HG02610 (cell line): Measurements from ENCODE around the gene CREB3.
A peak's percentile ranks its signal among the peaks of the same experiment; 100 is the strongest.

Experiments used
- ATAC-seq: cut with Tn5 transposase; IDR thresholded peaks from one replicate; pipeline ENCODE4 v1.9.1; 2021; ENCODE audit warnings: mild to moderate bottlenecking, moderate library complexity; ENCODE audit not compliant: unreplicated experiment

Gene CREB3, protein sequence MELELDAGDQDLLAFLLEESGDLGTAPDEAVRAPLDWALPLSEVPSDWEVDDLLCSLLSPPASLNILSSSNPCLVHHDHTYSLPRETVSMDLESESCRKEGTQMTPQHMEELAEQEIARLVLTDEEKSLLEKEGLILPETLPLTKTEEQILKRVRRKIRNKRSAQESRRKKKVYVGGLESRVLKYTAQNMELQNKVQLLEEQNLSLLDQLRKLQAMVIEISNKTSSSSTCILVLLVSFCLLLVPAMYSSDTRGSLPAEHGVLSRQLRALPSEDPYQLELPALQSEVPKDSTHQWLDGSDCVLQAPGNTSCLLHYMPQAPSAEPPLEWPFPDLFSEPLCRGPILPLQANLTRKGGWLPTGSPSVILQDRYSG

DNA sequence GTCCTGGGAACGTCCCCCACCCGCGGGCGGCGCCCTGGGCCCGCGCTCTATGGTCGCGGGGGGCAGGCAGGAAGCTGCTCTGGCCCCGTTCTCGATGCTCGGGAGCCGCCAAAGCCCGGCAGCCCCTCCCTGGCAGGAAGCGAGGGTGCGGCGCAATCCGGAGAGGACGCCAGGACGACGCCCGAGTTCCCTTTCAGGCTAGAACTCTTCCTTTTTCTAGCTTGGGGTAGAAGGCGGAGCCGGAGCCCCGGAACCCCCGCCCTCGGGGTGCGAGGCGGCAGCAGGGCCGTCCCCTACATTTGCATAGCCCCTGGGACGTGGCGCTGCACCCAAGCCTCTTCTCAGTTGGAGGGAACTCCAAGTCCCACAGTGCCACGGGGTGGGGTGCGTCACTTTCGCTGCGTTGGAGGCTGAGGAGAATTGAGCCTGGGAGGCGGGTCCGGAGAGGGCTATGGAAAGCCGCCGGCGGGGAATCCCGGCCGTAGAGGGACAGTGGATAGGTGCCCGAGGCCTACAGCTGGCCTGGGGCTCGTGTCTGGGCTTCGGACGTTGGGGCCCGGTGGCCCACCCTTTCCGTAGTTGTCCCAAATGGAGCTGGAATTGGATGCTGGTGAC lies at the start of gene CREB3, which contains the start of gene TLN1:
Gene CREB3, plus strand, starts transcription at position 482 of the 615 bp plus-strand sequence. Its CDS starts 107 bp downstream, at position 589.
Gene TLN1, minus strand, starts transcription at position 11 of the 615 bp plus-strand sequence. CDS start 6,501 bp downstream, outside the sequence.
- ATAC-seq = peak; percentile 79

DNA sequence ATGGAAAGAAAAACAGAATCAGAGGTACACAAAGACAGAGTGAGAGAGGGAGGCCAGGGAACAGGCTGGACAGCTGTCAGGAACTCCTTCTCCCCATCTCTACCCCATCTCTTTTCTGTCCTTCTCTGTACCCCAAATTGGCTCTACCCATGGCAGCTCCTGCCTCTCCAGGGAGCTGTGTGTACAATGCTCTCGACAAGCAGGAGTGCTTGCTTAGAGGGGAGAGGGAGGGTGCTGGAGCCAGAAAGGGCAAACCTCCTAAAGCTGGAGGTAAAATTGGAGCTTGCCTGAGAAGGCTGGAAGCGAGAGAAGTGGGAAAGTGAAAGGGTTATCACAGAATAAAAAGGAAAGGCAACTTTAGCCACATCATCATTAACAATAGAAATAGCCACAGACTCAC lies 49.1 kb upstream of the CREB3 start:
- no peak for ATAC-seq

DNA sequence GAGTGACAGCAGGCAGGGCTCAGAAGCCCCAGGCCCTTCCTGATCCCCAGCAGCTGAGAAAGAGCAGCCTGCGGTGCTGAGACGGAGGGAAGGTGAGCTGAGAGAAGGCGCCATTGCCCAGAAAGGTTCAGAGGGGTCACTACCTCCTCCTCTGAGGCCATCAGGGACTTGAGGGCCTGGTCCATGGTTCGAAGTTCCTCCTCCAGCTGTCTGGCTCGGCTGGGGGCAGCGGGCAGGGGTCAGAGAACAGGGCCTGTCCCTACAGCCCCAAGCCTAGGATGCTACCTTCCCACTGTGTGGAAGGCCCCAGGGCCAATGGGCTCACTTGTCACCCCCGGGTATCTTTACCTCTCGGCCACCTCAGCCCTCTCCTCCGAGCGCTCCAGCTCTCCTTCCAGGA lies 47.5 kb upstream of the CREB3 start:
- ATAC-seq = no peak

DNA sequence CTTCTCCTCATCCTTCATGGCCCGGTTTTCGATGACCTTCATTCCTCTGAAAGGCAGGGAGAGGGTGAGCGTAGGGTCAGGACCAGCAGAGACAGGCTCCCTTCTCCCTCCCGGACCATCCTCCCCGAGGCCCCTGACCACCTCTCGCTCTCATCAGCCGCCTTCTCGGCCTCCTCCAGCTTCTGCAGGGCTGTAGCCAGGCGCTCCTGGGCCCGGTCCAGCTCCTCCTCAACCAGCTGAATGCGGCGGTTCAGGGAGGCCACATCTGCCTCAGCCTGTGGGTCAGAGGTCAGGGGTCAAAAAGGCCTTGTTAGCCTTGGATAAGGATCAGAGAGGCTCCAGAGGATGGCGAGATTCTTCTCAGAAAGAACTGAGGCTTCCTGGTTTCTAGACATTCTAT lies 47.0 kb upstream of the CREB3 start:
- ATAC-seq = no peak

DNA sequence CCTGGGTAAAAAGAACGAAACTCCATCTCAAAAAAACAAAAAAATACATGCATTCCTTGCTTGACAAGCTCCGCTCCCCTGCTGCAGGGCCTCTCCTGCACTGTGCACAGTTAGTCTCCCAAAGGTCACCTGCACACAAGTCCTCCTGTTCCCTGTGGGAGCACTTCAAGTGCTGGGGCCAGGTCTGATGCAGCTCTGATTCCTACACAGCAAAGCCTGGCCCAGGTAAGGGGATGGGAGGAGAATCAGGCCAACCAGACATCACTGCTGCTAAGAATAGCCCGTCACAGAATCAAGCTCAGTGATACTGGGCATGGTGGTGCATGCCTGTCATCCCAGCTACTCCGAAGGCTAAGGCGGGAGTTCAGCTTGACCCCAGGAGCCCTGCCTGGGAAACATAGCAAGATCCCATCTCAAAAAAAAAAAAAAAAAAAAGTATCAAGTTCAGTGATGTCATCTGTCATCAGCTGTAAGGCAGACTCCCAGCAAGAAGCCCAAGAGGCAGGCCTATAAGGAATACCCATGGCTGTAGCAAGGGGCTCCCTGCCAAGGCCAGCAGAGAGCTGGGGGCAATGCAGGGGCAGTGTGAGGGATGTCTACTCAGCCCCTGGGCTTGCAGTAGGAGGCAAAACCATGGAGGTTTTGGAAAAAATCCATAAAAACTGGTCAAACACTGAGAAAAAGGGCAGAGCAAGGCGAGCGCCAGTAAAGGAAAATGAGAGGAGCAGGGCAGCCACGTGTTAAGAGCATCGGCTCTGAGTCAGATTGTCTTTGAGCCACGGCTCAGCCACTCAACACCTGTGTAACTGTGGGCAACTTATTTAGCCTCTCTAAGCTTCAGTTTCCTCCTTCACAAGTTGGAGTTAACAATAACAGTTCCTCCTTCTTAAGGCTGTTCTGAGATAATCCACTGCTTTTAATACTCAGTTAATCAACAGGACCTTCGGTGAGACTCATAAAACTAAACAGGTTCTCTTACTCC lies 46.0 kb upstream of the CREB3 start:
- ATAC-seq = no peak

DNA sequence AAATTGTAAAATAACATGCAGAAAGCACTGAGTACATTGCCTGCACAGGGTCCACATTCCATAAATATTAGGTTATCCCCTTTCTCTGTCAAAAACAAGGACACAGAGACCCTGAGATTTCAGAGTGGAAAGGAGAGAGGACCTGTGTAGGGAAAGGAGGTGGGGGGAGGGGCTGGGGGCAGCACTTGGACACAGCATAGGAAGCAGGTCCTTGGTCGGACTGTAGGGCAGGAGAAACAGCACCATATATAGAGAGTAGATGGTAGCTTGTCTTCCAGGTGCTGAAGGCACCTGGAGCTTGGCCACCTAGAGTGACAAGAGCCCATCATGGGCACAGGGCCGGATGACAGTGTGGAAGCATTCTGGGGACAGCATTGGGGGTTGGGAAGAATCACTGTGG lies 45.2 kb upstream of the CREB3 start:
- ATAC-seq = no peak

DNA sequence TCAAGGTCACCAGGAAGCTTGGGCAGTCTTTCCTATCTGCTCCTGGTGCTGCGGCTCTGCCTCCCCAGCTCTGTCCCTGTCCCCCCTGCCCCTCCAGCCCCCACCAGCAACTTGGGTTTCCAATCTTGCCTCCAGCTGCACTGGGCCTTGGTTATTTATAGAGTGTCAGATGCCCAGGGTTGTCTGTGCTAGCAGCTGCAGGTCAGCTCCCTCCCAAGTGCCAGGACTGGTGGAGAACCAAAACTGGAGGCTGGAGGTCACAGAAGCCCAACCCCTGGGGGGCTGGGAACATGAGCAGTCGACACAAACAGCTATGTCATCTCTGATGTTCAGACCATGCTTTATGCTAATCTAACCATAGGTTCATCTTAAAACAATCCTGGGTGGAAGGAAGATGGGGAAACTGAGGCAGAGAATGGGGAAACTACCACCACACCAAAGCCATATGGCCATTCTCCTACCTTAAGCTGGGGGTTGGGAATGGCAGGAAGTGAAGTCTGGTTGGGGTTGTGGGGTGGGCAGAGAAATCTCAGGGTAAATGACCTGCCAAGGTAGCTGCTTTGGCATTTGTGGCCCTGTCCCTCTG lies 44.4 kb upstream of the CREB3 start:
- no peak for ATAC-seq

DNA sequence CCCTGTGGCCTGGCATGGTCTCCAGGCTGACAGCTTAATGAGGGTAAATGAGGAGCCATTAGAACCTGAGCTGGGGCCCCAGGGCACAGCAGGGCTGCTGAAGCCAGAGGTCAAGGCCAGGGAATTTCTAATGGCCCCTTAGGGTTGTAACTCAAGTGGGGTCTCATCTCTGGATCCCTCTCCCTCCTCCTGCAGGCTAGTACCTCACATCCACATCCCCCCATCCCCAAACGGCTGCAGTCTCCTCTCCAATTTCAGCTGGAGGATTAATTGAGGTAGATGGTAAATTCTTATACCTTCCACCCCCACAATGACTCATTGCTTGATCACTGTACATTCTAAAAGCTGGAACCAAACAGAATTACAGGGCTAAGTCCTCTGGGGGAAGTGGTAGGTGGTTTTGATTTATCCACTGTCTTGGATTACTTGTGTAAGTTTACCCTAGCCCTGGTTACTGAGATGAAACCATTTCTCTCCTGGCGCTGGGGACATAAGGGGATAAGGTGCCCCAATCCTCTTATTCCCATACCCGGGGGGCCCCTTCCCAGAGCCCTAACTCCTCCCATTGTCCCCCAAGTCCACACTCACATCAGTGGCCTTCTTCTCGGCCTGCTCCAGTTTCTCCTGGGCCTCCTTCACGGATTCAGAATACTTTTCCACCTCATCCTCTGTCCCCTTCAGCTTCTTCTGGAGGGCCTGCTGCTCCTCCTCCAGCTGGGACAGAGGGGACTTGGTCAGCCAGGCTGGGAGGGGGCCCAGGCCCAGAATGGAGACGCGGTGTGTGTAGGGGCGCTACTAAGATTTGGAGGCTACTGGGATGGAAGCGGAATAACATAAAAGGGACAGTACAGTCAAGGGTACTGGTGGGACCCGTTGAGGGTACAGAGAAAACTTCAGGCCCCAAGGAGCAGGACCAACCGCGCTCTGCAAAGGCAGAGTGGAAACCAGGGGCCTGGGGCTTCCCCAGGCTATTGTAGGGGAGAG lies 43.6 kb upstream of the CREB3 start:
- no peak for ATAC-seq

DNA sequence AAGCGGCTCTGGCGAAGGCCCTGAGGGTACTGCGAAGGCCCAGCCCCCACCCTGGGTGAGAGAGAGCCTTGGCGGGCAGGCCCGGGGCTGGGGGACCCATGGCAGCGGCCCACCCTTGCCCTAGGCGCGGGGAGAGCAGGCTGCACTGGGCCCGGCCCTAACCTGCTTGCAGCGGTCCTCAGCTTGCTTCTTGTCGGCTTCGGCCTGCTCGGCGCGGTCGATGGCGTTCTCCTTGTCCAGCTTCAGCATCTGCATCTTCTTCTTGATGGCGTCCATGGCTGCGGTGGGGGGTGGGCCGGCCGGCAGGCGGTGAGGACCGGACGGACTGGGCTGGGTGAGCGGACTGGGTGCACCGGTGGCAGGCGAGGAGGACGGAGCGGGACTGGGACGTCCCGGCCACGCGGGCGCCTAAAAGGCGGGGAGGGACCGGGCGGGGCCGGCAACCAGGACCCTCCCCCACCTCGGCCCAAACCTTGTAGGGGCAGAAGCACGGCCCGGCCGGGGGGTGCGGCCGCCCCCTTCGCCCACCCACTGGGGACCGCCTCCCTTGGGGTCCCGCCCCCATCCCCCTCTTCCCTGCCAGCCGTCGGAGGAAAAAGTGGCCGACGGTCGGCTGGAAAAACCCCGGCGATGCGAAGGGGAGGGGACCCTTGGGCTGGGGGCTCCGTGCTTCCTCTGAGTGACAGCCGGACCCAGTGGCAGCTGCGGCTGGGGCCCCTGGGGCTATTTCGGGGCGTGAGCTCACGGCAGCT lies 42.7 kb upstream of the CREB3 start, which contains the start of gene TPM2:
Gene TPM2, minus strand, starts transcription at position 384 of the 752 bp plus-strand sequence. Its CDS starts 108 bp downstream, at position 276.
- ATAC-seq = no peak

DNA sequence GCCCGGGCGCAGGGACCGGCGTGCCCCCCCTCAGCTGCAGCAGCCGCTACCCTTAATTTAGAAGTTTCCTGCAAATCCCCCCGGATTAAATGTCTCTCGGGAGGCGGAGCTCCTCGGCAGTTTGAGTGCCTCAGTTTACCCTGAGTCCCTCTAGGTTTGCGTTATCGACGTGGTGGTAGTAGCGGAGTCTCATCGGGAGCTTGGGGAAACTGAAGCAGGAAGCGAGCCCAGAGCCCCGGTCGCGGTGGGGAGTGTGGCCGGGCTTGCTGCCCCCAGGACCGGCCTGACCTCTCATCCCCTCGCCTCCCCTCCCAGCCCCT lies 42.2 kb upstream of the CREB3 start:
- no peak for ATAC-seq

DNA sequence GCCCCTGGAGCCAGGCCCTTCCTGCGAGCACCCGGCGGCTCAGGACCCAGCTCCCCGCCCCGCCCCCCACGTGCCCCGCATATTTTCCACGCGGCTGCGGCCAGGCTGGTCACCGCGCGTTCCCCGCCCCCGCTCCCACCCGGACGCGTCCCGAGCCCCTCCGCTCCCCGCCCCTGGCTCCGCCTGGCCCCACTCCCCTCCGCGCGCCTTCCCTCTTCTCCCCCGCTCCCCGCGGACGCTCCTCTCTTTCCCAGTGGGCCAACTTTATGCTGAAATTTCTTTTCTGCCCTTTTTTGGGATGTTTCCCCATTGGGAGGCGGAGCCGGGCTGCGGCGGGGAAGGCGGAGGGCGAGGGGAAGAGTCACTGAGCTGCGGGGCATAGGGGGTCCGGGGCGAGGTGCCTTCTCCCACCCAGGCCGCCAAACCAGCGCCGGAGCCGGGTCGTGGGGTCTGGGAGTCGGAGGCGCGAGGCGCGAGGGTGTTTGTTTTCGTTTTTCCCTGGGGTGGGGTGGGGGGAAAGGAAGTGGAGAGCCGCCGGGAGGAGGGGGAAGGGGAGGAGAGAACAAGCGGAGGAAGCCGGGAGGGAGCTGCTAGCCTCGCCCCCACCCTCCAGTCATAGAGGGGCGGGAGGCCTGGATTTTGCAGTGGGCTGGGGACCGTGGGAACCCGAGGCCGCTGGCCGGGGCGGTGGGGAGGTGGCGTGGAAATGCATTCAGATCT lies 41.7 kb upstream of the CREB3 start:
- no peak for ATAC-seq

DNA sequence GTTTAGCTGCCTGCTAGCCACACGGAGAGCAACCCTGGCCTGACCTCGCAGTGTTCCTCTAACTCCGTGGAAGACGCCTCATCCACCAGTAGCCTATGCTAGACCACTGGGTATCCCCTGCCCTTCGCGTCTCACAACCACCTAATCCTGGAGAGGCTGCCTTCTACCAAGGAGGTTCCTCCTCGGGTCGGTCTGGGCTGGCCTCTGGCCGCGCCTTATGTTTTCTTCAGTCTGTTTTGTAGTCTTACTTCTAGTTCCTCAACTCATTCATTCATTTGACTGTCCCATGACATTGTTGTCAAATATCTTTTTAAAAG lies 41.2 kb upstream of the CREB3 start:
- ATAC-seq = no peak

DNA sequence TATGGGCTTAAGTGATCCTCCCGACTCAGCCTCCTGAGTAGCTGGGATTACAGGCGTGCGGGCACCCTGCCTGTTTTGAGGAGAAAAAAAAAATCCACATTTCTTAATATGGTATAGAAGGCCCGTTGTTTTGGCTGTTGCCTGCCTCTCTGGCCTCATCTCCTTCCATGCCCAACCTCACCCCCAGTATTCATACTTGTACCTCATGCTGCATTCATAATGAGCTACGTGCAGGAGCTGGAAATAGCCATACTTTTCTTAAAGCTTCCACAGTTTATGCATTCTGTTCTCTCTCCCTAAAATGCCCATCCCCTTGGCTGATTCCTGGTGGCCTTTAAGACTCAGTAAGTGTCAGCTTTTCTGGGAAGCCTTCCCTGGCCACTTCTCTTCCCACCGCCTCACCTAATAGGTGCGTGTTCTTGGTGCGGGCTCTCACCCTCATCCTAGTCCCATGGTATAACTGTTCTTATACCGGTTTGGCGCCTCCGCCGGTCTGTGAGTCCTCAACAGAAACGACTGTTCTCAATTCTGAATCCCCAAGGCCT lies 40.6 kb upstream of the CREB3 start:
- no peak for ATAC-seq

DNA sequence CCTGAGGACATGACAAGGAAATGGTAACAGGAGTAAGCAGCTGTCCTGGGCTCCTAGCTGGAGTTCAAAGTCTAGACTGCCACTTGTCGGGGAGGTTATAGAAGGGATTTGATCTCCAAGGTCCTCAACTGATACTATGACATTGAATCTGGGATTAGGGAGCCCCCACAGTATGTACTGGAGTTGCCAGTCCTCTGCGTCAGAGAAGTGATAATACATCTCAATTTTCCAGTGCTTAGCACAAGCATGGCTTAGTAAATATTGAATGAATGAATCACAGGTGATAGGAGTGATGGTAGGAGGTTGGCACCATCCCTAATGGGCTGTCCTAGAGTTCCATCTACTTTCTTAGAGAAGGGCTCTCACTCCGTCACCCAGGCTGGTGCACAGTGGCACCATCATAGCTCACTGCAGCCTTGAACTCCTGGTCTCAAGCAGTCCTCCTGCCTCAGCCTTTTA lies 36.5 kb upstream of the CREB3 start:
- no peak for ATAC-seq

DNA sequence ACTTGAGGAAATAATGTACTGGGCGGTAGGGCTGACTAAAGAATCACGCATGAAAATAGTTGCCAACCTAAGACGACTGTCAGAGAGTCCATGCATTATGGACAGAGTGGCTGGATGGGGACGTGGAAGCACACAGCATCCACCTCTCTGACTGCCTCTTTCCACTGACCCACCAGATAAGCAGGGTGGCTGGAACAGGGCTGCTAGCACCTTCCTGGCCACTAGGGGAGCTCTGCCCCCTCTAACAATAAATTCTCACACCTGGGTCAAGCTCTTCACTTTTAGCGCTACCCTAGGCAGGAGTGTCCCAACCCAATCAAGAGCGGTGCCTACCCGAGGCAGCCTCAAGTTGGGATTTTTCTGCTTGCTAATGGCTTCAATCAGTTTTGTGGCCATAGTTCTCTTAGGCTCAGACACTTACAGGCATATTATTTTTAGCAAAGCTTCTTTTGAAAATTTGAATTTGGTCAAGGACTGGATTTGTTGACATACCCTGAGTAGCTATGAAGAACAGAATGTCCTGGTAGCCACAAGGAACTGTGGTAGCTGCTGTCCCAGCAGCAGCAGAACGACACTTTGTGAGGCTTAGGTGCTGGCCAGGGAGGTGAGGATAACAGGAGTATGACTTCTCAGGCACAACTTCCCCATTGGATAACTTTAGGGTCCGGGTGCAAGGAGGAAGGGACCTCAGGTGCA lies 35.8 kb upstream of the CREB3 start:
- peak; percentile 79 for ATAC-seq

DNA sequence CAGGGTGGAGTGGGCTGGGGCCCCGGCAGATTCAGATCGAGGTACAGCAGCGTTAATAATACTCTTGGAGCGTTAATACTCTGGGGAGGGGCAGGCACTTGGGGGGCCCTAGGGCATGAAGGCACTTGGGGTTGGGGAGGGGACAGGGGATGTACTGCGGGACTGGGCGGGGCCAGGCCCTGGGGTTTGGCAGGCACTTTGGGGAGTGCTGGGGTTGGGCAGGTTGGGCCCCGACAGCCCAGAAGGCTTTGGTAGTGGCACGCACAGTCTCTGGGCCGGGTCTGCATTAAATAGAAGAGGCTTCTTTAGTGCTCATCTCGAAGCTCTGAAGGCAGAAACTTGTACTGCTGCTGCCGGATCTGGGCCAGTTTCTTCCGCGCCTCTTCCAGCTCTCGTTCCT lies 35.0 kb upstream of the CREB3 start:
- ATAC-seq = no peak

DNA sequence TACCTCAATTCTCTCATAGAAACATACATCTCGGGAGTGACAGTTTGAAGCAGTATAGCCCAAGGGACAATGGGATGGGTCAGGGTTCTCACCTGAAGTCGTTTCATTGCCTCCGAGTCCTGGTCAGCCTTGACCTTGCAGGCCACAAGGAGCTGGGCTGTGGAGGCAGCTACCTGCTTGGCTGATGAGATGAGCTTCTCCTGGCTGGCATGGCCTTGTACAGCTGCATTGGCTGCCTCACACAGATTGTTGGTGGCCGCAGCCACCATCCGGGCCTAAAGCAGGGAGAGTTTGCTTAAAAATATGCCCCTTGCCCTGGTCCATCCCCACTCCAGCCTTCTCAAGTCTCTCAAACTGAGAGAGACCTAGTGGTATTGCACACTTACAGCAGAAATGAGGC lies 34.2 kb upstream of the CREB3 start:
- no peak for ATAC-seq

DNA sequence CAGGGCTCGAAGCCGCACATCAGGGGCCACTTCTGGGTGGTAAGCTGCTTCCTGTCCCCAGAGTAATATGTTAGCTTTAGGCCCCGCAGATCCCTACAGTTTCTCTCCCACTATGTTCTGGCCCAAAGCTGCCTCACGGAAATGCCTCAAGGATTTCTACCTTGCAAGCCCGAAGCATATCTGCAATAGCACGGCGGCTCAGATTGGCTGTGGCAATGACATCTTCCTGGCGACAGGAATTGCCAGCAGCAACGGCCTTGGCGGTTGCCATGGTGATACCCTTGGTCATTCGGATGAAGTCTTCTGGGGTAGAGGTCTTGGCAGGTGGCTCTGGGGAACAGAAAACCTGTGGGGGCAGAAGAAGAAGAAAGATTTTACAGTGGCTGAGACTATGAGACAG lies 32.4 kb upstream of the CREB3 start:
- ATAC-seq = no peak
